ENCODE measurements around the gene C12orf50. TPM values are rescaled to one million over a fixed set of nuclear protein-coding genes. Genes with fewer than 3 reads are reported as not detected.

The C12orf50 gene
- total and polyA plus RNA-seq, 2 of the 13 experiments (the other 11 are each of a cell fraction or from before 2014, with no cell fraction given), result not detected

GRCh38 chr12:88001327-88001726 lies 27.9 kb downstream of the C12orf50 start:
- CTCF ChIA-PET (ENCODE audit: low intra/inter-chr PET ratio, low total read pairs), result no interaction called here
- no TSS peak for BruUV-seq (replicated peaks)

GRCh38 chr12:87995581-87996178 lies 33.5 kb downstream of the C12orf50 start:
- in situ Hi-C loops (cut with HindIII; ENCODE audit: extremely low pct_ligation_motif_present, low pct_unique_long_range_greater_than_20kb) (no loop called here), intact Hi-C loops (cut with micrococcal nuclease; ENCODE audit: unreplicated experiment) (loop anchor here (1.0 to 5.0 kb wide), 4 partner anchors 57 to 1738 kb away; partner anchors contain the start of gene MGAT4C)
- no peak overlapping the region for H3K4me3 ChIP-seq (replicated peaks in 1 of 3; ENCODE audit: insufficient read depth in 1 of 3, low read depth in 2 of 3, low read length in 3 of 3)
- no peaks in the 10 kb centered on the region for H3K27me3 ChIP-seq (ENCODE audit: control insufficient read depth in 1 of 2, insufficient read depth in 2 of 2, low read length in 2 of 2)
- H2AFZ ChIP-seq (ENCODE audit: low read length), result no peak overlapping the region
- no TSS peak for BruUV-seq (replicated peaks)
- CTCF ChIA-PET (ENCODE audit: low intra/inter-chr PET ratio, low total read pairs), result no interaction called here
- H3K4me1 ChIP-seq (ENCODE audit: insufficient read depth, low read length), result no peaks in the 10 kb centered on the region
- FAIRE-seq (peak; percentile 94), ATAC-seq (peak; percentile 99), DNase-seq (ENCODE audit: low spot score) (peak; percentile 46)
- no peak overlapping the region for H3K27ac ChIP-seq (ENCODE audit: extremely low read length, insufficient read depth, low read length)
- H3K9me3 ChIP-seq (ENCODE audit: low read length), result no peaks in the 10 kb centered on the region
- POLR2A ChIA-PET, result no interaction called here
- H3K9ac ChIP-seq (ENCODE audit: insufficient read depth, low read depth, low read length), result no peak overlapping the region
- H3K36me3 ChIP-seq (replicated peaks in 1 of 2; ENCODE audit: control insufficient read depth in 1 of 2, insufficient read depth in 2 of 2, low read length in 2 of 2), result no peaks in the 10 kb centered on the region
- 2% methylated on average over 8 of the region's 8 CpGs for WGBS (ENCODE audit: low lambda C conversion rate)
- no peak overlapping the region for H3K4me2 ChIP-seq (ENCODE audit: low read depth, low read length)
- H4K20me1 ChIP-seq (ENCODE audit: insufficient read depth, low read length), result no peaks in the 10 kb centered on the region
- no peaks in the 10 kb centered on the region for H3K79me2 ChIP-seq (ENCODE audit: insufficient read depth, low read length)
- no peak for TF ChIP-seq ZNF317 (CRISPR knock-in tag; IDR thresholded peaks at IDR 0.05)
- TF ChIP-seq ZSCAN5A (CRISPR knock-in tag; IDR thresholded peaks at IDR 0.05; ENCODE audit: borderline replicate concordance), result no peak
- peak; percentile 64 for TF ChIP-seq CEBPG (CRISPR knock-in tag; IDR thresholded peaks at IDR 0.05)
- no peak for TF ChIP-seq PRPF4 (IDR thresholded peaks at IDR 0.05; ENCODE audit: low read depth, low read length, poor library complexity, severe bottlenecking)
- no peak for TF ChIP-seq KMT2B (CRISPR knock-in tag; IDR thresholded peaks at IDR 0.05)
- no peak for TF ChIP-seq UBTF (CRISPR knock-in tag; IDR thresholded peaks at IDR 0.05)
- TF ChIP-seq SRF (IDR thresholded peaks at IDR 0.05; ENCODE audit: low read depth, low read length), result peak; percentile 28; the same call in 1 of the 2 replicates
- TF ChIP-seq ZNF513 (CRISPR knock-in tag; conservative IDR thresholded peaks at IDR 0.05), result no peak
- no peak for TF ChIP-seq RFX5 (IDR thresholded peaks at IDR 0.05; ENCODE audit: low read depth, low read length)
- TF ChIP-seq NFKBIZ (CRISPR knock-in tag; IDR thresholded peaks at IDR 0.05), result no peak
- no peak for TF ChIP-seq ISL2 (CRISPR knock-in tag; IDR thresholded peaks at IDR 0.05)
- no peak for TF ChIP-seq SCMH1 (CRISPR knock-in tag; IDR thresholded peaks at IDR 0.05; ENCODE audit: borderline replicate concordance)

More at GRCh38 chr12:88001327-88001726, 27.9 kb downstream of the C12orf50 start:
- POLR2A ChIA-PET, result no interaction called here
- FAIRE-seq (no peak), DNase-seq (ENCODE audit: low spot score) (no peak), ATAC-seq (no peak)
- Histone ChIP-seq H4K20me1 (ENCODE audit: insufficient read depth, low read length) (no peaks in the 10 kb centered on the region), H3K27me3 (ENCODE audit: control insufficient read depth in 1 of 2, insufficient read depth in 2 of 2, low read length in 2 of 2) (no peaks in the 10 kb centered on the region; a peak in 1 of 5 replicates), H3K4me1 (ENCODE audit: insufficient read depth, low read length) (no peaks in the 10 kb centered on the region), H3K79me2 (ENCODE audit: insufficient read depth, low read length) (no peaks in the 10 kb centered on the region), H3K36me3 (replicated peaks in 1 of 2; ENCODE audit: control insufficient read depth in 1 of 2, insufficient read depth in 2 of 2, low read length in 2 of 2) (no peaks in the 10 kb centered on the region), H3K9ac (ENCODE audit: insufficient read depth, low read depth, low read length) (no peak overlapping the region), H2AFZ (ENCODE audit: low read length) (no peak overlapping the region), H3K9me3 (ENCODE audit: low read length) (no peaks in the 10 kb centered on the region), H3K27ac (ENCODE audit: extremely low read length, insufficient read depth, low read length) (no peak overlapping the region), H3K4me3 (replicated peaks in 1 of 3; ENCODE audit: insufficient read depth in 1 of 3, low read depth in 2 of 3, low read length in 3 of 3) (no peak overlapping the region), H3K4me2 (ENCODE audit: low read depth, low read length) (no peak overlapping the region)
- intact Hi-C loops (cut with micrococcal nuclease; ENCODE audit: unreplicated experiment), result no loop called here
- 2% methylated on average over 2 of the region's 2 CpGs for WGBS (ENCODE audit: low lambda C conversion rate)
- TF ChIP-seq MZF1 (CRISPR knock-in tag; IDR thresholded peaks at IDR 0.05; ENCODE audit: borderline replicate concordance), result no peak
- peak; percentile 47; the same call in 1 of the 2 replicates for TF ChIP-seq ATF7 (IDR thresholded peaks at IDR 0.05)
- TF ChIP-seq ATF7 (CRISPR knock-in tag; IDR thresholded peaks at IDR 0.05), result no peak
- in situ Hi-C loops (cut with HindIII; ENCODE audit: extremely low pct_ligation_motif_present, low pct_unique_long_range_greater_than_20kb), result no loop called here
